H1 (cell line): ENCODE measurements around the gene DCDC2B. TPM values are rescaled to one million over a fixed set of nuclear protein-coding genes. Genes with fewer than 3 reads are reported as not detected.

Experiments used
- CTCF ChIA-PET: fragments of 300-600 bp; sonication (Branson Sonifier 250); formaldehyde crosslinking; loops from one replicate; lab custom pipeline; 2021; ENCODE audit not compliant: partially characterized antibody; lab: Charles Lee
- POLR2A ChIA-PET: fragments of 300-600 bp; sonication (Branson Sonifier 250); formaldehyde crosslinking; loops from one replicate; lab custom pipeline; 2021; ENCODE audit warnings: inconsistent platforms; ENCODE audit not compliant: partially characterized antibody; lab: Charles Lee
- DNase-seq, 2 experiments: peaks; one replicate each; pipeline versions ENCODE4 v3.0.0 to v3.0.0-alpha.2; 2010 to 2022; ENCODE audit warnings: low spot score in 2 of 2, low read depth in 1 of 2, mixed read lengths in 1 of 2
- FAIRE-seq: peaks from 2 replicates; lab custom pipeline; 2011; peaks lifted over from hg19 to GRCh38; lab: Jason Lieb, UNC
- H2AFZ ChIP-seq: 2 replicates; pipeline ENCODE4 v1.8.1; 2012; ENCODE audit warnings: low read length, inconsistent platforms
- H2AK5ac ChIP-seq: 2 replicates; pipeline ENCODE4 v1.6.1; 2013; ENCODE audit warnings: low read depth, low read length
- H2BK120ac ChIP-seq: replicated peaks from 2 replicates; pipeline ENCODE3; 2013; ENCODE audit warnings: low read depth, low read length, inconsistent platforms
- H2BK12ac ChIP-seq: 2 replicates; pipeline ENCODE4 v1.6.1; 2013; ENCODE audit warnings: low read depth, low read length
- H2BK15ac ChIP-seq: 2 replicates; pipeline ENCODE4 v1.6.1; 2013; ENCODE audit warnings: low read length
- H2BK20ac ChIP-seq: 2 replicates; pipeline ENCODE4 v1.6.1; 2013; ENCODE audit warnings: low read length
- H2BK5ac ChIP-seq: 2 replicates; pipeline ENCODE4 v1.6.1; 2013; ENCODE audit warnings: low read depth, low read length
- H3K14ac ChIP-seq: 2 replicates; pipeline ENCODE4 v1.6.1; 2013; ENCODE audit warnings: inconsistent platforms; ENCODE audit not compliant: insufficient read length
- H3K18ac ChIP-seq: 2 replicates; pipeline ENCODE4 v1.6.1; 2013; ENCODE audit warnings: low read length; ENCODE audit errors: extremely low read depth
- H3K23ac ChIP-seq: 2 replicates; pipeline ENCODE4 v1.6.1; 2013; ENCODE audit warnings: inconsistent platforms; ENCODE audit not compliant: insufficient read length
- H3K23me2 ChIP-seq: 2 replicates; pipeline ENCODE4 v1.6.1; 2013; ENCODE audit warnings: low read depth, low read length
- H3K27ac ChIP-seq: 2 replicates; pipeline ENCODE4 v1.6.1; 2011; ENCODE audit warnings: low read depth, low read length, inconsistent platforms
- H3K27me3 ChIP-seq, 4 experiments: replicated peaks in 1 of 4; 1 replicate in 1 of 4; 2 replicates in 3 of 4; pipeline versions ENCODE4 v1.6.1 to v1.8.1; 2011 to 2013; ENCODE audit warnings: low read length in 3 of 4, mild to moderate bottlenecking in 3 of 4, inconsistent platforms in 2 of 4, mixed read lengths in 2 of 4, moderate library complexity in 1 of 4; ENCODE audit not compliant: control insufficient read depth in 3 of 4, insufficient read depth in 3 of 4; ENCODE audit errors: extremely low read depth in 1 of 4
- H3K36me3 ChIP-seq, 4 experiments: 2 replicates each; pipeline versions ENCODE4 v1.6.1 to v1.8.1; 2011 to 2013; ENCODE audit warnings: mild to moderate bottlenecking in 4 of 4, low read length in 3 of 4, moderate library complexity in 2 of 4, control low read depth in 1 of 4, inconsistent platforms in 1 of 4; ENCODE audit not compliant: insufficient read depth in 4 of 4, control insufficient read depth in 2 of 4
- H3K4ac ChIP-seq: replicated peaks from 2 replicates; pipeline ENCODE3; 2013; ENCODE audit warnings: low read length, low read depth, mixed read lengths, inconsistent platforms; ENCODE audit not compliant: insufficient read length
- H3K4me1 ChIP-seq, 4 experiments: replicated peaks in 1 of 4; 1 replicate in 1 of 4; 2 replicates in 3 of 4; pipeline versions ENCODE4 v1.6.1 to v1.8.1; 2011 to 2013; ENCODE audit warnings: low read length in 3 of 4, inconsistent platforms in 2 of 4, mixed read lengths in 1 of 4; ENCODE audit not compliant: insufficient read depth in 4 of 4, control insufficient read depth in 3 of 4
- H3K4me2 ChIP-seq, 2 experiments: 2 replicates each; pipeline versions ENCODE4 v1.6.1 to v1.8.1; 2011 to 2013; ENCODE audit warnings: low read depth in 2 of 2, low read length in 2 of 2, control low read depth in 1 of 2, inconsistent platforms in 1 of 2, mild to moderate bottlenecking in 1 of 2; ENCODE audit not compliant: insufficient read depth in 1 of 2
- H3K4me3 ChIP-seq, 4 experiments: fragments of 200-600, 300-600 bp in 1 of 4; sonication (generic), shearing (Covaris generic), sonication (Bioruptor Twin) in 1 of 4; 2 replicates each; pipeline versions ENCODE4 v1.5.1 to v1.8.1; 2011 to 2016; ENCODE audit warnings: low read length in 4 of 4, low read depth in 3 of 4, control low read depth in 2 of 4, inconsistent platforms in 2 of 4, mild to moderate bottlenecking in 2 of 4, mixed read lengths in 1 of 4, moderate library complexity in 1 of 4; ENCODE audit not compliant: insufficient read depth in 2 of 4; ENCODE audit errors: extremely low read depth in 1 of 4
- H3K56ac ChIP-seq: replicated peaks from 2 replicates; pipeline ENCODE3; 2013; ENCODE audit warnings: low read depth, mild to moderate bottlenecking, mixed read lengths, low read length, inconsistent platforms; ENCODE audit not compliant: insufficient read length
- H3K79me1 ChIP-seq: 2 replicates; pipeline ENCODE4 v1.6.1; 2013; ENCODE audit warnings: low read depth, low read length, control low read depth
- H3K79me2 ChIP-seq, 2 experiments: 2 replicates each; pipeline versions ENCODE4 v1.6.1 to v1.8.1; 2012 to 2013; ENCODE audit warnings: low read length in 2 of 2, mild to moderate bottlenecking in 2 of 2, inconsistent platforms in 1 of 2; ENCODE audit not compliant: insufficient read depth in 2 of 2, control insufficient read depth in 1 of 2
- H3K9ac ChIP-seq, 4 experiments: replicated peaks in 1 of 4; 1 replicate in 1 of 4; 2 replicates in 3 of 4; pipeline versions ENCODE4 v1.6.1 to v1.8.1; 2011 to 2013; ENCODE audit warnings: low read depth in 3 of 4, low read length in 3 of 4, control low read depth in 2 of 4, mild to moderate bottlenecking in 2 of 4, moderate library complexity in 2 of 4, inconsistent platforms in 1 of 4; ENCODE audit errors: extremely low read depth in 1 of 4
- H3K9me3 ChIP-seq, 2 experiments: 2 replicates each; pipeline versions ENCODE4 v1.6.1 to v1.8.1; 2012 to 2013; ENCODE audit warnings: mild to moderate bottlenecking in 2 of 2, moderate library complexity in 2 of 2, control low read depth in 1 of 2, inconsistent platforms in 1 of 2, low read depth in 1 of 2, low read length in 1 of 2, mixed read lengths in 1 of 2; ENCODE audit not compliant: insufficient read depth in 2 of 2
- H4K20me1 ChIP-seq, 2 experiments: replicated peaks in 1 of 2; 2 replicates each; pipeline versions ENCODE3 to v1.8.1; 2011 to 2013; ENCODE audit warnings: inconsistent platforms in 2 of 2, low read length in 2 of 2, mild to moderate bottlenecking in 1 of 2; ENCODE audit not compliant: insufficient read depth in 2 of 2, control insufficient read depth in 1 of 2
- H4K5ac ChIP-seq: 2 replicates; pipeline ENCODE4 v1.6.1; 2013; ENCODE audit warnings: low read length, low read depth, mixed read lengths, inconsistent platforms; ENCODE audit not compliant: insufficient read length
- H4K8ac ChIP-seq: 2 replicates; pipeline ENCODE4 v1.8.0; 2013; ENCODE audit warnings: mild to moderate bottlenecking, moderate library complexity, low read length, inconsistent platforms; ENCODE audit not compliant: insufficient read depth; ENCODE audit errors: extremely low read depth
- H4K91ac ChIP-seq: replicated peaks from 2 replicates; pipeline ENCODE3; 2013; ENCODE audit warnings: low read length, mixed read lengths, inconsistent platforms; ENCODE audit not compliant: insufficient read length
- BCL11A ChIP-seq, 2 experiments: IDR thresholded peaks; one replicate each; pipeline ENCODE4 v1.6.1; 2011; ENCODE audit warnings: low read depth in 2 of 2, low read length in 2 of 2, mild to moderate bottlenecking in 2 of 2
- CEBPB ChIP-seq: IDR thresholded peaks from 2 replicates; pipeline ENCODE4 v1.6.1; 2012; ENCODE audit warnings: low read depth, low read length
- CTCF ChIP-seq, 3 experiments: IDR thresholded peaks; 1 replicate in 2 of 3; 2 replicates in 1 of 3; pipeline versions ENCODE4 v1.5.1 to v1.6.1; 2011; ENCODE audit warnings: low read length in 3 of 3, mild to moderate bottlenecking in 3 of 3, inconsistent platforms in 2 of 3, low read depth in 1 of 3, moderate library complexity in 1 of 3; ENCODE audit not compliant: insufficient read depth in 1 of 3; ENCODE audit errors: control extremely low read depth in 1 of 3
- FOSL1 ChIP-seq: IDR thresholded peaks from 2 replicates; pipeline ENCODE4 v1.6.1; 2011; ENCODE audit warnings: mild to moderate bottlenecking, low read depth, low read length, moderate library complexity; ENCODE audit not compliant: insufficient read depth
- GABPA ChIP-seq: IDR thresholded peaks from 2 replicates; pipeline ENCODE4 v1.6.1; 2011; ENCODE audit warnings: mild to moderate bottlenecking, low read length, moderate library complexity, borderline replicate concordance; ENCODE audit not compliant: insufficient read depth
- PHF8 ChIP-seq: fragments of 200-600 bp; sonication (generic); conservative IDR thresholded peaks from 2 replicates; pipeline ENCODE4 v1.7.1; 2012; ENCODE audit warnings: low read depth, mild to moderate bottlenecking, inconsistent platforms, low read length, moderate library complexity
- POLR2A ChIP-seq, 2 experiments: IDR thresholded peaks; 1 replicate in 1 of 2; 2 replicates in 1 of 2; pipeline ENCODE4 v1.6.1; 2011; ENCODE audit warnings: low read depth in 2 of 2, low read length in 2 of 2, mild to moderate bottlenecking in 2 of 2; ENCODE audit errors: control extremely low read depth in 1 of 2
- WGBS, 2 experiments: shearing (Covaris generic) in 1 of 2; methylation state at CpG; one replicate each; pipeline versions ENCODE4 v1.1.6 to v1.1.7; 2013 to 2015; ENCODE audit warnings: low lambda C conversion rate in 2 of 2, mixed read lengths in 2 of 2, inconsistent platforms in 1 of 2, low coverage in 1 of 2, missing lambda C conversion rate in 1 of 2; ENCODE audit not compliant: insufficient replicate concordance in 2 of 2, insufficient coverage in 1 of 2, insufficient read length in 1 of 2; ENCODE audit errors: extremely low coverage in 1 of 2, missing lambda C conversion rate in 1 of 2; 5-methylcytosine and 5-hydroxymethylcytosine counted together
- polyA plus RNA-seq, 7 experiments: library from polyadenylated mRNA; depleted of rRNA in 3 of 7; stranded (reverse) in 5 of 7; unstranded in 2 of 7; fragments of >200 nt in 5 of 7; fragments of 200-250 nt in 2 of 7; gene quantifications; 1 replicate in 5 of 7; 2 replicates in 1 of 7; 4 replicates in 1 of 7; pipeline versions ENCODE4 v1.2.1 to v1.2.3, GENCODE V29; 2011 to 2013; ENCODE audit warnings: missing spikeins in 2 of 7, mixed read lengths in 2 of 7
- total RNA-seq: library from RNA; stranded (reverse); fragmentation: NEBNext Ultra II Directional; extraction: Animal tissue kit (Norgen Biotek cat#: 25700); gene quantifications from 2 replicates; pipeline ENCODE4 v1.2.1, GENCODE V29; 2021
- TF ChIP-seq, protein P1 (sequence below): IDR thresholded peaks from 2 replicates; pipeline ENCODE4 v1.6.1; 2011; ENCODE audit warnings: low read length, improper control_type of control experiment

Gene DCDC2B
- total and polyA plus RNA-seq, 2 of the 8 experiments (the other 6 are each of a cell fraction or from before 2014, with no cell fraction given) = not detected

- H2BK12ac ChIP-seq = peak overlapping the region; percentile 95; the same call in 1 of the 2 replicates
- peak overlapping the region; percentile 94 for H4K91ac ChIP-seq
- peak overlapping the region; percentile 88; the same call in 1 of the 2 replicates for H2BK15ac ChIP-seq
- peak overlapping the region; percentile 84 to 92 for H3K4me2 ChIP-seq
- peak overlapping the region; percentile 55 for H3K27ac ChIP-seq
- H3K9me3 ChIP-seq = no peaks in the 10 kb centered on the region
- H3K56ac ChIP-seq = peak overlapping the region; percentile 5
- no peaks in the 10 kb centered on the region; a peak in 1 of 7 replicates for H3K27me3 ChIP-seq
- ChIA-PET CTCF (interaction anchor here (0.8 to 7.3 kb wide), 17 partner anchors 7 to 93 kb away, joined by 3 to 70 read pairs (median 4); partner anchors contain the start of genes FAM167B, IQCC and LCK), POLR2A (interaction anchor here (0.7 to 9.1 kb wide), 31 partner anchors 11 to 296 kb away, joined by 3 to 73 read pairs (median 5); partner anchors contain the start of genes BSDC1, CCDC28B, EIF3I and IQCC)
- H4K8ac ChIP-seq = peak overlapping the region; percentile 87
- H3K79me2 ChIP-seq = no peaks in the 10 kb centered on the region
- peaks cover 0 to under 1% (median under 1%) of the 10 kb centered on the region in 4 experiments; a peak in 4 of 8 replicates for H3K36me3 ChIP-seq
- H3K14ac ChIP-seq = no peak overlapping the region
- no peak overlapping the region for H3K4ac ChIP-seq
- H2BK120ac ChIP-seq = no peak overlapping the region
- peak overlapping the region; percentile 99 for H3K18ac ChIP-seq
- no peak for DNase-seq
- H2AFZ ChIP-seq = peak overlapping the region; percentile 62; the same call in 1 of the 2 replicates
- H2AK5ac ChIP-seq = no peak overlapping the region; the same call in 1 of the 2 replicates
- H3K23me2 ChIP-seq = peaks cover 16% of the 10 kb centered on the region
- no peaks in the 10 kb centered on the region for H3K79me1 ChIP-seq
- H4K20me1 ChIP-seq = no peaks in the 10 kb centered on the region
- peak overlapping the region; percentile 66 for H4K5ac ChIP-seq
- H3K4me3 ChIP-seq = peak overlapping the region; percentile 65 to 91 (median 68)
- H3K9ac ChIP-seq = peak overlapping the region; percentile 63 to 79 (median 68)
- no peak overlapping the region for H3K23ac ChIP-seq
- no peak overlapping the region for H2BK20ac ChIP-seq
- no peak for FAIRE-seq
- WGBS, 2 experiments = 2% methylated on average over 20 of the region's 20 CpGs; no CpG with 5 or more reads in 1 of the 2 experiments
- H2BK5ac ChIP-seq = peak overlapping the region; percentile 96
- H3K4me1 ChIP-seq = peaks cover 0 to 7% (median 3%) of the 10 kb centered on the region in 4 experiments; a peak in 3 of 7 replicates
- TF ChIP-seq, protein P1, sequence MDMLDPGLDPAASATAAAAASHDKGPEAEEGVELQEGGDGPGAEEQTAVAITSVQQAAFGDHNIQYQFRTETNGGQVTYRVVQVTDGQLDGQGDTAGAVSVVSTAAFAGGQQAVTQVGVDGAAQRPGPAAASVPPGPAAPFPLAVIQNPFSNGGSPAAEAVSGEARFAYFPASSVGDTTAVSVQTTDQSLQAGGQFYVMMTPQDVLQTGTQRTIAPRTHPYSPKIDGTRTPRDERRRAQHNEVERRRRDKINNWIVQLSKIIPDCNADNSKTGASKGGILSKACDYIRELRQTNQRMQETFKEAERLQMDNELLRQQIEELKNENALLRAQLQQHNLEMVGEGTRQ = no peak
- TF ChIP-seq CTCF (IDR thresholded peaks at IDR 0.05; ENCODE audit: control extremely low read depth in 1 of 3, insufficient read depth in 1 of 3, low read depth in 1 of 3, low read length in 3 of 3) (0 out of 4 replicates have a peak, but pooled peaks of 1 of the 3 experiments have one; percentile 1), POLR2A (IDR thresholded peaks at IDR 0.05; ENCODE audit: control extremely low read depth in 1 of 2, low read depth in 2 of 2, low read length in 2 of 2) (no peak), FOSL1 (no peak), CEBPB (no peak), GABPA (0 out of 2 replicates have a peak, but pooled peaks have one; percentile 17), PHF8 (0 out of 2 replicates have a peak, but pooled peaks have one; percentile 33), BCL11A (IDR thresholded peaks at IDR 0.05; ENCODE audit: low read depth in 2 of 2, low read length in 2 of 2) (no peak)
Observed at GRCh38 chr1:32239790-32240139, 30.9 kb downstream of the DCDC2B start.
